Dermis blood vessel endothelial cell (primary cell): Measurements from ENCODE around the gene LMF1. TPM values are rescaled to one million over a fixed set of nuclear protein-coding genes. Genes with fewer than 3 reads are reported as not detected.

Source experiments
- DNase-seq: peaks from one replicate; pipeline ENCODE4 v3.0.0; 2010
- total RNA-seq: library from RNA; depleted of rRNA; stranded (reverse); fragments of >200 nt; gene quantifications from 2 replicates; pipeline ENCODE4 v1.2.3, GENCODE V29; 2014

Gene LMF1
- total RNA-seq, 1 donor from 2014 or later = 14.6 TPM

- peak; percentile 92 for DNase-seq
Observed at GRCh38 chr16:1002399-1003166, 31.8 kb upstream of the LMF1 start.

DNA sequence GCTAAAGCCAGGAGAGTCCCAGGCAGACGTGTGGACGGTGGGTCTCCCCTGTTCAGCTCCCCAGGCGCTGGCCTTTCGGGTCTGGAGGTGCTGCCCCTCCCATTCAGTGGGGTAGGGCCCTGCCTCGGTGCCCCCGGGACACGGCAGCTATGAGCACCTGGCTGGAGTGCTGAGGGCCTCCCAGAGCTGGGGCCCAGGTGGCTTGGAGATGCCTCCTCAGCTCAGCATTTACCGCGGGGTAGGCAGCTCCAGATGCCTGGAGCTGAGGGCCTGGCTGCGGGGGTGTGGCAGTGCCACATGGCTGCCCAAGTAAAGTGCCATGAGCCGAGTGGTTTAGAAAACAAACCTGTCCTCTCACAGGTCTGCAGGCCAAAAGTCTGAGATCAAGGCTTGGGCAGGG lies 30.3 kb upstream of the LMF1 start:
- DNase-seq = no peak

DNA sequence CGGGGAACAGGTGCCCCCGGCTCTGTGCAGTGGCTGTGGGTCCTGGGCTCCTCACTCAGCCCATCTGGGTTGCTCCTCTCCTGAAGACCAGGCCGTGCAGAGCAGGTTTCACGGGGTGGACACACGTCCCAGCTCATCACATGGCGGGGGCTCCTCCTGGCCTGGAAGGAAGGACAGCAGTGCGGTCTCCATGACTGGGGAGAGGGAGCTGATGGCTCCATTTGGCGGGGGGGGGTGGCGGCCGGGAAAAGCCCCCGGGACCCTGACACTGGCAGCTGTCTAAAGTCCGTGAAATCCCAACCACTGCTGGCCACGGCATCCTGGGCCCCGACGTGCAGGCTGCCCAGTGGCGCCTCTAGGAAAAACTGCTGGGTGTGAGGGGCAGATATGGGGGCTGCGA lies 29.8 kb upstream of the LMF1 start:
- DNase-seq = no peak

- DNase-seq = no peak
Observed at GRCh38 chr16:999677-1000076, 28.9 kb upstream of the LMF1 start.

- no peak for DNase-seq
Observed at GRCh38 chr16:998615-999014, 27.8 kb upstream of the LMF1 start.

GRCh38 chr16:998211-998610 lies 27.4 kb upstream of the LMF1 start:
- DNase-seq = no peak

DNA sequence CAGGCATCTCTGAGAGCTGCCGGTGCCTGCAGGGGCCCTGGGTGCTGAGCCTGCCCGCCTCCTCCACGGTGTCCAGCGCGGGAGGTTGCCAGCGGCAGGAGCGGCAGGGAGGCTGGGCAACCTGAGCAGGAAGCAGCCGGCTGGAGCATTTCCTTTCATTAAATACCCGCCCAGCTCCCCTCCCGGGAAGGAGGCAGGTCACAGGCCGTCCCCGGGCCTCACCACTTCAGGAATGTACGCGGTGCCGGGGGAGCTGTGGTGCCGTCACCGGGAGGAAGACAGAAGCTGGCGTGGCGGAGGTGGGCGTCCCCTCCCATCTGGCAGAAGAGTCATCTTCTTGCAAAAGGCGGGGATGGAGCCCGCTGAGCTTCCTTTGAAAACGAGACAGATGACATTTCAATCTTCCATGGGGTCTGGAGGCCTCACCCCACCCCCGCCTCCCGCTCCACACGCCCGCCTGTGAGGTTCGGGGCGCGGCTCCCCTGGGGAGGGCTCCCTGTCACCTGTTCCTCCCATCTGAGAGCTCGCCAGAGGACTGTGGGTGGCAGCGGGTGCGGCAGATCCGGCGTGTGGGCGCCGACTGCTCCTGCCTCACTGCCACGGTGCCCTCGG lies 26.8 kb upstream of the LMF1 start:
- peak; percentile 81 for DNase-seq

DNA sequence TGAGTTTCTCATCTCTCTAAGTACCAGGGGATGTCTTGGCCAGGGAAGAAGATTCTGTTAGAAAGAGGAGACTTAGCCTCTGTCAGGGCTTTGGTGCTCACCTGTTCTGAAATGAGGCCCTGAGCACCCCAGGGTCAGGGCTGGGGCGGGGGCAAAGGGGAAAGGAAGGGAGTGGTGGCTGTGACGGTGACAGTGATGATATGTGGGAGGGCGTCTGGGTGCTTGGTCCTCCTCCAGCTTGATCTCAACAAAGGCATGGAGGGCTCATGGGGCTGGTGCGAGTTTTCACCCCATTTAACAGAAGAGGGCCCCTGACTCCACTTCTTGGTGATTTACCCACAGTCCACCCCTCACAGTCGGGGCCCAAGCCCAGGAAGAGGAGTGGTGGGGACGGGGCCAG lies 25.9 kb upstream of the LMF1 start:
- DNase-seq = no peak

DNA sequence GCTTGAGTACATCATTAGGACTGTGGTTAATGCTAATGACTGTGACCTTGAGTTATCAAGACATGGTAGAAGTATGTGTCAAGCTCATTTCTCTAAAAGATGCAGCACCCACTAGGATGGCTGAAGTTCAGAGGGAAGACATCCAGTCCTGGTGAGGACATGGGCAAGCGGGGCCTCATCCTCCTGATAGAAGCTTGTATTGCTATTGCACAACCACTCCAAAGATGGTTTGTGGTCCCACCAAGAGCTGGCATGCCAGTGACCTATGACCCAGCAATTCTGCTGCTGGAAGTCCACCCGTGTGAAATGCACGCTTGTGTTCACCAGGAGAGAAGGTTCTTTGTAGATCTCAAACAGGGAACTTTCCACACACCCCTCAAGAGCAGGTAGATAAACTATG lies 25.0 kb upstream of the LMF1 start:
- DNase-seq = no peak

DNA sequence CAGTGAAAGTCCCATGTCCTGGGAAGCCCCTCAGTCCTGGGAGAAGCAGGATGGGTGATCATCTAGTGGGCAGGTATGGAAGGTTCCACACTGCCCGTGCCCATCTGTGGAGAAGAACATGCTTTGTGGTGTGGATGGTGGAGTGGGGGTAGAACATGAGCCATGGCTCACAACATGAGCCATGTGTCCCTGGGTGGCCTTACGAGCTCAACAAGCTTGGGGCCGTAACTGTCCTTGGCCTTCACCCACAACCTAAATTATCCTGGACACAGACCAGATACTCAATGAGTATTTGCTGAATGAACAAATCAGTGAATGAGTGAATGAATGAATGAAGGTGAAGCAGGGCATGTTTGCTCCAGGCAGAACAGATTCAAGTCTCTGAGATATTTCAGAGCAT lies 24.3 kb upstream of the LMF1 start:
- peak; percentile 22 for DNase-seq

DNA sequence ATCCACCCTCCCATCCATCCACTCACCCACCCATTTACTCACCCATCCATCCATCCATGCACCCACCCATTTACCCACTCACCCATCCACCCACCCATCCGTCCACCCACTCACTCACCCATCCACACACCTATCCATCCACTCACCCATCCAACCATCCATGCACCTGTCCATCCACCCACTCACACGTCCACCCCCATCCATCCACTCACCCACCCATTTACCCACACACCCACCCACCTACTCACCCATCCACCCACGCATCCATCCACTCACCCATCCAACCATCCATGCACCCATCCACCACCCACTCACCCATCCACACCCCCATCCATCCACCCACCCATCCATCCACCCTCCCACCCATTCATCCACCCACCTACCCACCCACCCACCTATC lies 22.9 kb upstream of the LMF1 start:
- DNase-seq = no peak

GRCh38 chr16:991773-992172 lies 21.0 kb upstream of the LMF1 start:
- no peak for DNase-seq

DNA sequence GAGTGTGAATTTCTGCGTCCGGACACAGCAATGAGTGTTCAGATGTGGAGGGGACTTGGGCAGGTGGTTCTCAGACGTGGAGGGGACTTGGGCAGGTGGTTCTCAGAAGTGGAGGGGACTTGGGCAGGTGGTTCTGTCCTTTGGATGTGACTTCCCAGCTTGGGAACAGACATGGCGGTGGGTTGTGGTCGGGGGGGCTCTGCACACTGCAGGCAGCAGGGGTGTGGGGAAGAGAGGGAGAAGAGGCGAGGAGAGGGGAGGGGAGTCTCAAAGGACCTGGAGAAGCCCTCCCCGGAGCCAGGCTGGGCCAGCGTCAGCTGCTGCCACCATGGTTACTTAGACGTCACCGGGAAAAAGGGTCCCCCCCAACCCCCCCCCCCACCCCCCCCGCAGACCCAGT lies 20.6 kb upstream of the LMF1 start:
- DNase-seq = no peak

DNA sequence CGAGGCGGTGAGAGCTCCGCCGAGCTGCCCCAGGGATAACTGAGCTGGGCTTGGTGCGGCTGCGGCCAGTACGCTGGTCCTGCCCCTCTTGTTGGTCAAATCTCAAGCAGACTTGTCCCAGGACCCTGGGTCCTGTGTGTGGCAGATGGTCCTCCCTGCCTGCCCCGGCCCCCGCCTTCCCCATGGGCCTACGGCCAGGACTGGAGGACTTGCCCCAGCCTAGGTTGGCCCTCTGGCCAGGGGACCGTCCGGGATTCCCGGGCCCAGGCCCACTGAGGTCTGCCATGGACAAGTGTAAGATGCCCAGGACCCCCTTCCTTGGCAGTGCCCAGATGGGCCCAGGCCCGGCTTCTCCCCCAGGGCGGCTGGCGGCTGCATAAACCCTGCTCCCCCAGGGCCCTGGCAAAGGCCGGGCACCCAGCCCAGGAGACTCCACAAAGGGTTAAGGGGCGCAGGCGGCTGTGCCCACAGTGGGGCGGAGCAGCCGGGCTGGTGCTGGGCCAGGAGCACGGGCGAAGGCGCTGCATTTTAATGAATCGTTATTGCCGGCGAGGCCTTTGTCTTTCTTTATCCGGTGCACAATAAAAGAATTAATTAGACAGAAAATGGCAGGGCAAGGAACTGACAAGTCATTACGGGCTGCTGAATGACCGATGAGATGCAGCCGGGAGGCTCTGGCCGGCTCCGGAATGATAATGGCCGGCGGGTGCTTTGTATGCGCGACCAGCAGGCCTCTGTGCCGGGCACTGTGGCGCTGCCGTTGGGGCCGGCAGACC lies 19.9 kb upstream of the LMF1 start:
- no peak for DNase-seq

GRCh38 chr16:989354-989814 lies 18.6 kb upstream of the LMF1 start:
- DNase-seq = no peak

- DNase-seq = no peak
Observed at GRCh38 chr16:988471-989353, 17.9 kb upstream of the LMF1 start.

DNA sequence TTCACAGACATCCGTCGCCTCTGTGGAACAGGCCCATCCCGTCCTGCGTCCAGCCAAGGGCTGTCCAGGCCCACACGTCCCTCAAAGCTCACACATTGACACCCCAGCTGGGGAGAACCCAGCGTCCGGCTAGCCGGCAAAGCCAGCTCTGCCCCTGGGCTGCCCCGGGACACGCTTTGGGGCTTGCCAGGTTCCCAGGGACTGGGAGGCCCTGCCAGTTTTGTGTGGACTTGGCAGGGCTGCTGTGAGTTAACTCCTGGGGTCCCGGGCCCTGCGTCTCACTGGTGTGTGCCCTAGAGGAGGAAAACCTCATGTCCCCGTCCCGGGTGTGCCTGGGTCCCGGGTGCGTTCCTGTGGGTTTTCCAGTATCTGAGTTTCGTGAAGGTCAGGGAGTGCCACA lies 17.1 kb upstream of the LMF1 start:
- DNase-seq = no peak

- DNase-seq = peak; percentile 40
Observed at GRCh38 chr16:986925-987582, 16.3 kb upstream of the LMF1 start.

- DNase-seq = no peak
Observed at GRCh38 chr16:986411-986810, 15.6 kb upstream of the LMF1 start.

- DNase-seq = no peak
Observed at GRCh38 chr16:985646-986400, 15.0 kb upstream of the LMF1 start.
